HepG2 (cell line): ENCODE results near the gene EPO. TPM values are rescaled to one million over a fixed set of nuclear protein-coding genes. Genes with fewer than 3 reads are reported as not detected.

Source experiments
- ARNT ChIP-seq: fragments of 450-650 bp; IDR thresholded peaks from 2 replicates; pipeline ENCODE4 v1.6.1; 2017
- DDIT3 ChIP-seq: sonication (generic); formaldehyde crosslinking; IDR thresholded peaks from 2 replicates; pipeline ENCODE4 v1.4.0; 2020; ENCODE audit warnings: mild to moderate bottlenecking, missing genetic modification reagents
- FOSL2 ChIP-seq: sonication (generic); formaldehyde crosslinking; IDR thresholded peaks from 2 replicates; pipeline ENCODE4 v1.4.0; 2020; ENCODE audit warnings: missing genetic modification reagents
- FOXK1 ChIP-seq: sonication (generic); formaldehyde crosslinking; IDR thresholded peaks from 2 replicates; pipeline ENCODE4 v1.4.0; 2020; ENCODE audit warnings: low read depth, missing genetic modification reagents, borderline replicate concordance
- GFI1 ChIP-seq: sonication (generic); formaldehyde crosslinking; IDR thresholded peaks from 2 replicates; pipeline ENCODE4 v1.5.0; 2020; ENCODE audit warnings: missing genetic modification reagents, mild to moderate bottlenecking, borderline replicate concordance
- PHF5A ChIP-seq: IDR thresholded peaks from one replicate; pipeline ENCODE4 v1.6.1; 2018; ENCODE audit warnings: low read depth, missing genetic modification reagents; ENCODE audit not compliant: unreplicated experiment
- SSRP1 ChIP-seq: IDR thresholded peaks from 2 replicates; pipeline ENCODE4 v1.6.1; 2016; ENCODE audit warnings: control low read depth
- TARDBP ChIP-seq: sonication (generic); formaldehyde crosslinking; IDR thresholded peaks from 2 replicates; pipeline ENCODE4 v1.8.0; 2022; ENCODE audit warnings: mild to moderate bottlenecking, missing genetic modification reagents
- ZBTB33 ChIP-seq: sonication (generic); formaldehyde crosslinking; IDR thresholded peaks from 2 replicates; pipeline ENCODE4 v1.4.0; 2020; ENCODE audit warnings: missing genetic modification reagents
- ZFAT ChIP-seq: sonication (generic); formaldehyde crosslinking; conservative IDR thresholded peaks from 2 replicates; pipeline ENCODE4 v1.8.1; 2023; ENCODE audit warnings: missing genetic modification reagents, inconsistent platforms
- ZNF274 ChIP-seq: sonication (generic); formaldehyde crosslinking; IDR thresholded peaks from 2 replicates; pipeline ENCODE4 v1.5.1; 2020; ENCODE audit warnings: mild to moderate bottlenecking, missing genetic modification reagents
- ZNF496 ChIP-seq: sonication (generic); formaldehyde crosslinking; IDR thresholded peaks from 2 replicates; pipeline ENCODE4 v1.8.1; 2023; ENCODE audit warnings: mild to moderate bottlenecking, moderate library complexity, missing genetic modification reagents; ENCODE audit not compliant: insufficient replicate concordance
- ZNF546 ChIP-seq: sonication (generic); formaldehyde crosslinking; conservative IDR thresholded peaks from 2 replicates; pipeline ENCODE4 v1.8.1; 2023; ENCODE audit warnings: mild to moderate bottlenecking, missing genetic modification reagents
- ZNF720 ChIP-seq: sonication (generic); formaldehyde crosslinking; IDR thresholded peaks from 2 replicates; pipeline ENCODE4 v1.4.0; 2020; ENCODE audit warnings: missing genetic modification reagents
- ZNF83 ChIP-seq: sonication (generic); formaldehyde crosslinking; IDR thresholded peaks from 2 replicates; pipeline ENCODE4 v1.4.0; 2020; ENCODE audit warnings: missing genetic modification reagents, mild to moderate bottlenecking, borderline replicate concordance
- polyA plus RNA-seq, 8 experiments: library from polyadenylated mRNA; depleted of rRNA in 3 of 8; stranded (reverse) in 7 of 8; unstranded in 1 of 8; fragments of >200 nt; fragmentation: Illumina TruSeq in 4 of 8; extraction: Trizol in 4 of 8; gene quantifications; 2 replicates each; pipeline versions ENCODE4 v1.2.1 to v1.2.3, GENCODE V29; 2011 to 2016; ENCODE audit warnings: low read depth in 4 of 8, missing spikeins in 1 of 8, mixed read lengths in 1 of 8; ENCODE audit not compliant: insufficient read depth in 1 of 8
- total RNA-seq, 5 experiments: library from RNA; depleted of rRNA; stranded (reverse); fragments of >200 nt; fragmentation: Illumina TruSeq; extraction: Trizol; gene quantifications; 2 replicates each; pipeline ENCODE4 v1.2.3, GENCODE V29; 2016; ENCODE audit warnings: low read depth in 1 of 5
- TF ChIP-seq, protein P1 (sequence below): IDR thresholded peaks from 2 replicates; pipeline ENCODE4 v1.6.1; 2016; ENCODE audit warnings: control low read depth
- TF ChIP-seq, protein P2 (sequence below): sonication (generic); formaldehyde crosslinking; IDR thresholded peaks from 2 replicates; pipeline ENCODE4 v1.4.0; 2020; ENCODE audit warnings: missing genetic modification reagents
- TF ChIP-seq, protein P3 (sequence below): sonication (generic); formaldehyde crosslinking; IDR thresholded peaks from 2 replicates; pipeline ENCODE4 v1.4.0; 2020; ENCODE audit warnings: low read depth, missing genetic modification reagents
- TF ChIP-seq, protein P4 (sequence below): sonication (generic); formaldehyde crosslinking; IDR thresholded peaks from 2 replicates; pipeline ENCODE4 v1.4.0; 2020; ENCODE audit warnings: missing genetic modification reagents

The EPO gene
- total and polyA plus RNA-seq, 2 of the 13 experiments (the other 11 are each of a cell fraction or from before 2014, with no cell fraction given), result 10.3 to 25.7 TPM

DNA sequence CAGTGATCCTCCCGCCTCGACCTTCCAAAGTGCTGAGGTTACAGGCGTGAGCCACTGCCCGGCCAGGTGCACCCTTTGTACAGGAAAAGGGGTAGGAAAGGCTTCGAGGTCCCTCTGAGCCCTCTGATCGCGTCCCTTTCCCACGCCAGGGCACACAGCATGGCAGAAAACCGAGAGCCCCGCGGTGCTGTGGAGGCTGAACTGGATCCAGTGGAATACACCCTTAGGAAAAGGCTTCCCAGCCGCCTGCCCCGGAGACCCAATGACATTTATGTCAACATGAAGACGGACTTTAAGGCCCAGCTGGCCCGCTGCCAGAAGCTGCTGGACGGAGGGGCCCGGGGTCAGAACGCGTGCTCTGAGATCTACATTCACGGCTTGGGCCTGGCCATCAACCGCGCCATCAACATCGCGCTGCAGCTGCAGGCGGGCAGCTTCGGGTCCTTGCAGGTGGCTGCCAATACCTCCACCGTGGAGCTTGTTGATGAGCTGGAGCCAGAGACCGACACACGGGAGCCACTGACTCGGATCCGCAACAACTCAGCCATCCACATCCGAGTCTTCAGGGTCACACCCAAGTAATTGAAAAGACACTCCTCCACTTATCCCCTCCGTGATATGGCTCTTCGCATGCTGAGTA lies 13.5 kb upstream of the EPO start (continued):
- TF ChIP-seq DDIT3 (CRISPR knock-in tag) (no peak), FOXK1 (peak; percentile 59; the same call in 1 of the 2 replicates), ZNF546 (CRISPR knock-in tag) (no peak), ZNF274 (no peak), TARDBP (CRISPR knock-in tag) (peak; percentile 46; the same call in 1 of the 2 replicates), GFI1 (CRISPR knock-in tag) (no peak), ZNF720 (CRISPR knock-in tag) (no peak), ZNF83 (CRISPR knock-in tag) (no peak), SSRP1 (CRISPR knock-in tag) (no peak), ZBTB33 (CRISPR knock-in tag) (no peak), PHF5A (CRISPR knock-in tag) (no peak), ZFAT (CRISPR knock-in tag) (no peak), ZNF496 (no peak), FOSL2 (CRISPR knock-in tag) (no peak), ARNT (no peak)
- TF ChIP-seq, protein P1, sequence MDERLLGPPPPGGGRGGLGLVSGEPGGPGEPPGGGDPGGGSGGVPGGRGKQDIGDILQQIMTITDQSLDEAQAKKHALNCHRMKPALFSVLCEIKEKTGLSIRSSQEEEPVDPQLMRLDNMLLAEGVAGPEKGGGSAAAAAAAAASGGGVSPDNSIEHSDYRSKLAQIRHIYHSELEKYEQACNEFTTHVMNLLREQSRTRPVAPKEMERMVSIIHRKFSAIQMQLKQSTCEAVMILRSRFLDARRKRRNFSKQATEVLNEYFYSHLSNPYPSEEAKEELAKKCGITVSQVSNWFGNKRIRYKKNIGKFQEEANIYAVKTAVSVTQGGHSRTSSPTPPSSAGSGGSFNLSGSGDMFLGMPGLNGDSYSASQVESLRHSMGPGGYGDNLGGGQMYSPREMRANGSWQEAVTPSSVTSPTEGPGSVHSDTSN, result no peak
- TF ChIP-seq, protein P2, sequence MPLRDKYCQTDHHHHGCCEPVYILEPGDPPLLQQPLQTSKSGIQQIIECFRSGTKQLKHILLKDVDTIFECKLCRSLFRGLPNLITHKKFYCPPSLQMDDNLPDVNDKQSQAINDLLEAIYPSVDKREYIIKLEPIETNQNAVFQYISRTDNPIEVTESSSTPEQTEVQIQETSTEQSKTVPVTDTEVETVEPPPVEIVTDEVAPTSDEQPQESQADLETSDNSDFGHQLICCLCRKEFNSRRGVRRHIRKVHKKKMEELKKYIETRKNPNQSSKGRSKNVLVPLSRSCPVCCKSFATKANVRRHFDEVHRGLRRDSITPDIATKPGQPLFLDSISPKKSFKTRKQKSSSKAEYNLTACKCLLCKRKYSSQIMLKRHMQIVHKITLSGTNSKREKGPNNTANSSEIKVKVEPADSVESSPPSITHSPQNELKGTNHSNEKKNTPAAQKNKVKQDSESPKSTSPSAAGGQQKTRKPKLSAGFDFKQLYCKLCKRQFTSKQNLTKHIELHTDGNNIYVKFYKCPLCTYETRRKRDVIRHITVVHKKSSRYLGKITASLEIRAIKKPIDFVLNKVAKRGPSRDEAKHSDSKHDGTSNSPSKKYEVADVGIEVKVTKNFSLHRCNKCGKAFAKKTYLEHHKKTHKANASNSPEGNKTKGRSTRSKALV (CRISPR knock-in tag), result no peak
- TF ChIP-seq, protein P3, sequence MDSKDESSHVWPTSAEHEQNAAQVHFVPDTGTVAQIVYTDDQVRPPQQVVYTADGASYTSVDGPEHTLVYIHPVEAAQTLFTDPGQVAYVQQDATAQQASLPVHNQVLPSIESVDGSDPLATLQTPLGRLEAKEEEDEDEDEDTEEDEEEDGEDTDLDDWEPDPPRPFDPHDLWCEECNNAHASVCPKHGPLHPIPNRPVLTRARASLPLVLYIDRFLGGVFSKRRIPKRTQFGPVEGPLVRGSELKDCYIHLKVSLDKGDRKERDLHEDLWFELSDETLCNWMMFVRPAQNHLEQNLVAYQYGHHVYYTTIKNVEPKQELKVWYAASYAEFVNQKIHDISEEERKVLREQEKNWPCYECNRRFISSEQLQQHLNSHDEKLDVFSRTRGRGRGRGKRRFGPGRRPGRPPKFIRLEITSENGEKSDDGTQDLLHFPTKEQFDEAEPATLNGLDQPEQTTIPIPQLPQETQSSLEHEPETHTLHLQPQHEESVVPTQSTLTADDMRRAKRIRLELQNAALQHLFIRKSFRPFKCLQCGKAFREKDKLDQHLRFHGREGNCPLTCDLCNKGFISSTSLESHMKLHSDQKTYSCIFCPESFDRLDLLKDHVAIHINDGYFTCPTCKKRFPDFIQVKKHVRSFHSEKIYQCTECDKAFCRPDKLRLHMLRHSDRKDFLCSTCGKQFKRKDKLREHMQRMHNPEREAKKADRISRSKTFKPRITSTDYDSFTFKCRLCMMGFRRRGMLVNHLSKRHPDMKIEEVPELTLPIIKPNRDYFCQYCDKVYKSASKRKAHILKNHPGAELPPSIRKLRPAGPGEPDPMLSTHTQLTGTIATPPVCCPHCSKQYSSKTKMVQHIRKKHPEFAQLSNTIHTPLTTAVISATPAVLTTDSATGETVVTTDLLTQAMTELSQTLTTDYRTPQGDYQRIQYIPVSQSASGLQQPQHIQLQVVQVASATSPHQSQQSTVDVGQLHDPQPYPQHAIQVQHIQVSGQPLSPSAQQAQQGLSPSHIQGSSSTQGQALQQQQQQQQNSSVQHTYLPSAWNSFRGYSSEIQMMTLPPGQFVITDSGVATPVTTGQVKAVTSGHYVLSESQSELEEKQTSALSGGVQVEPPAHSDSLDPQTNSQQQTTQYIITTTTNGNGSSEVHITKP (CRISPR knock-in tag), result no peak
- TF ChIP-seq, protein P4, sequence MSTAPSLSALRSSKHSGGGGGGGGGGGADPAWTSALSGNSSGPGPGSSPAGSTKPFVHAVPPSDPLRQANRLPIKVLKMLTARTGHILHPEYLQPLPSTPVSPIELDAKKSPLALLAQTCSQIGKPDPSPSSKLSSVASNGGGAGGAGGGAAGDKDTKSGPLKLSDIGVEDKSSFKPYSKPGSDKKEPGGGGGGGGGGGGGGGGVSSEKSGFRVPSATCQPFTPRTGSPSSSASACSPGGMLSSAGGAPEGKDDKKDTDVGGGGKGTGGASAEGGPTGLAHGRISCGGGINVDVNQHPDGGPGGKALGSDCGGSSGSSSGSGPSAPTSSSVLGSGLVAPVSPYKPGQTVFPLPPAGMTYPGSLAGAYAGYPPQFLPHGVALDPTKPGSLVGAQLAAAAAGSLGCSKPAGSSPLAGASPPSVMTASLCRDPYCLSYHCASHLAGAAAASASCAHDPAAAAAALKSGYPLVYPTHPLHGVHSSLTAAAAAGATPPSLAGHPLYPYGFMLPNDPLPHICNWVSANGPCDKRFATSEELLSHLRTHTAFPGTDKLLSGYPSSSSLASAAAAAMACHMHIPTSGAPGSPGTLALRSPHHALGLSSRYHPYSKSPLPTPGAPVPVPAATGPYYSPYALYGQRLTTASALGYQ (CRISPR knock-in tag), result no peak
